CD4-positive, alpha-beta memory T cell (primary cell): ENCODE results near the gene TKTL2. TPM values are rescaled to one million over a fixed set of nuclear protein-coding genes. Genes with fewer than 3 reads are reported as not detected.

ENCODE experiments used
- CTCF ChIA-PET: fragments of 350-600 bp; sonication (Branson Sonifier 250); formaldehyde crosslinking; loops from one replicate; lab custom pipeline; 2021; ENCODE audit warnings: inconsistent platforms; ENCODE audit not compliant: partially characterized antibody; lab: Charles Lee
- POLR2A ChIA-PET: fragments of 350-600 bp; sonication (Branson Sonifier 250); formaldehyde crosslinking; loops from one replicate; lab custom pipeline; 2021; ENCODE audit not compliant: partially characterized antibody; lab: Charles Lee
- DNase-seq, 5 donors: peaks; one replicate each; pipeline versions ENCODE4 v3.0.0 to v3.0.0-alpha.2; 2020 to 2022; ENCODE audit warnings: mixed read lengths in 1 of 5
- H3K27ac ChIP-seq: one replicate; pipeline ENCODE4 v1.7.0; 2013; ENCODE audit warnings: low read depth, low read length
- H3K27me3 ChIP-seq: 2 replicates; pipeline ENCODE4 v1.7.0; 2013; ENCODE audit warnings: mild to moderate bottlenecking, low read length, moderate library complexity; ENCODE audit not compliant: insufficient read depth
- H3K36me3 ChIP-seq: 2 replicates; pipeline ENCODE4 v1.7.0; 2013; ENCODE audit warnings: mild to moderate bottlenecking, low read length, moderate library complexity; ENCODE audit not compliant: insufficient read depth
- H3K4me1 ChIP-seq: 2 replicates; pipeline ENCODE4 v1.7.0; 2013; ENCODE audit warnings: mild to moderate bottlenecking, low read length, moderate library complexity; ENCODE audit not compliant: insufficient read depth
- H3K4me3 ChIP-seq, 2 donors: one replicate each; pipeline ENCODE4 v1.7.0; 2013; ENCODE audit warnings: low read length in 2 of 2, mild to moderate bottlenecking in 1 of 2
- H3K9me3 ChIP-seq, 2 donors: one replicate each; pipeline ENCODE4 v1.7.0; 2013; ENCODE audit warnings: low read length in 2 of 2, control low read depth in 1 of 2; ENCODE audit not compliant: control insufficient read depth in 1 of 2
- H3K27ac Mint-ChIP-seq, 7 donors: one replicate each; pipeline ENCODE4 v1.8.0; 2020 to 2021; ENCODE audit warnings: mixed read lengths in 7 of 7, mild to moderate bottlenecking in 6 of 7, inconsistent platforms in 3 of 7, moderate library complexity in 3 of 7
- H3K27me3 Mint-ChIP-seq, 2 donors: one replicate each; pipeline ENCODE4 v1.8.0; 2020 to 2021; ENCODE audit warnings: mixed read lengths in 2 of 2
- H3K36me3 Mint-ChIP-seq, 2 donors: one replicate each; pipeline ENCODE4 v1.8.0; 2020 to 2021; ENCODE audit warnings: mixed read lengths in 2 of 2, inconsistent platforms in 1 of 2, mild to moderate bottlenecking in 1 of 2
- H3K4me1 Mint-ChIP-seq, 4 donors: one replicate each; pipeline ENCODE4 v1.8.0; 2020 to 2021; ENCODE audit warnings: mixed read lengths in 4 of 4, mild to moderate bottlenecking in 1 of 4
- H3K4me3 Mint-ChIP-seq, 8 donors: one replicate each; pipeline ENCODE4 v1.8.0; 2020 to 2021; ENCODE audit warnings: mixed read lengths in 8 of 8, mild to moderate bottlenecking in 7 of 8, moderate library complexity in 6 of 8, inconsistent platforms in 3 of 8
- H3K9me3 Mint-ChIP-seq, 8 donors: one replicate each; pipeline ENCODE4 v1.8.0; 2020 to 2021; ENCODE audit warnings: mixed read lengths in 8 of 8, mild to moderate bottlenecking in 5 of 8, inconsistent platforms in 3 of 8, moderate library complexity in 1 of 8
- intact Hi-C: fragments of 100-400 bp; cut with micrococcal nuclease; formaldehyde crosslinking; loops from one replicate; pipeline ENCODE4 v1.15.1; 2023
- polyA plus RNA-seq, 2 donors: library from polyadenylated mRNA; unstranded; fragments of 300-500 nt; fragmentation: Illumina TruSeq; gene quantifications; one replicate each; pipeline ENCODE4 v1.2.3, GENCODE V29; 2021
- total RNA-seq, 2 experiments: library from RNA; stranded (reverse); gene quantifications; one replicate each; pipeline ENCODE4 v1.2.3, GENCODE V29; 2021

TKTL2 gene
- total and polyA plus RNA-seq, 4 experiments from 2014 or later = not detected

DNA sequence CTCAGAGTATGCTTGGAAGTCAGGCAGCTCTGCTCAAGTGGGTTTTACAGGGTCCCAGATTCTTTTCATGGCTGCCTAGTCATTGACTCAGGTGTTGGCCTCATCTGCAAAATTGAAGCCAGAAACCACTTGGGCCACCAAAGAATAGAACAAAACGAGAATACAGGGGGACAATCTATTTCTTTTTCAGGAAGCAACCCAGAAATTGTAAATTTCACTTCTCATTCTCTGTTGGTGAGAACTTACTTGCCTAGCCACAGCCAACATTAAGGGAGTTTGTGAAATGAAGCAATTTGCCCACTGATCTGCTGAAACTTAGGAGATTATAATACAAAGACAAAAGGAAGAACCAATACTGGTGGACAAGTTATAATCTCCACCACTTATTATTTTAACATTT lies 8.6 kb upstream of the TKTL2 start:
- Mint-ChIP-seq H3K4me3 (no peak overlapping the region), H3K27me3 (peaks cover 0 to 2% of the 10 kb centered on the region in 2 donors), H3K36me3 (no peaks in the 10 kb centered on the region), H3K27ac (no peak overlapping the region), H3K9me3 (no peaks in the 10 kb centered on the region), H3K4me1 (no peaks in the 10 kb centered on the region)
- Histone ChIP-seq H3K4me1 (no peaks in the 10 kb centered on the region), H3K4me3 (no peak overlapping the region), H3K36me3 (no peaks in the 10 kb centered on the region), H3K27ac (no peak overlapping the region), H3K27me3 (no peaks in the 10 kb centered on the region), H3K9me3 (no peaks in the 10 kb centered on the region)
- no peak for DNase-seq
- CTCF ChIA-PET = interaction anchor here (0.7 to 2.0 kb wide), 5 partner anchors 61 to 76 kb away, joined by 3 to 6 read pairs (median 4); no protein-coding TSS in a partner anchor
- POLR2A ChIA-PET = no interaction called here
- intact Hi-C loops = loop anchor here (5.0 to 10.0 kb wide), 3 partner anchors 275 to 1250 kb away; no protein-coding TSS in a partner anchor

DNA sequence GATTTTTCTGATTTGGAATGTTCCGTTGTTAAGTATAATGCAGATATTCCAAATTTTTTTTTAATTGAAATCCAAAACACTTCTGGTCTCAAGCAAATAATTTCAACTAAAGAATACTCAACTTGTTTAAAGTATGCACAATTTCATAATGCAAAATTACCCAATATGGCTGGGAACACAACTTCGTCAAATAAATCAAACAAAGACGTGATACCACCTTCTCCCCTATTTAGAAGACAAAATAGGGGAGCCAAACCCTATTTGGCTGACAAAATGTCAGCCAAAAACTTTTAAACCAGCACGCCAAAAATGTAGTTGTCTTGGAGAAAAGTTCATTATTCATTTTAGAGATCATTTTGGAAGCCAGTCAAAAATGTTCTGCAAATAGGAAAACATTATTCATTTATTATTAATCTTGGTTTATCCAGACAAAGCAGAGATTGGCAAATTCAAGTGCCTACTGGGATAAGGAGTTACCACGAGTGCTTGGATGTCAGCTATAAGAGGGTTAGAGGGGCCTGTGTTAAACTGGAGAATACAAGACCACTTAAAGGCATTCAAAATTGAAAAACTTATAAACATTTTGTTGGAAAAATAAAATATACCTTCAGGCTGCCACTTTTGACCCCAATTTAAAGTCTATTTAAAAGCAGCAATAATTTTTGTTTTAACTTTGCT lies 3.3 kb upstream of the TKTL2 start:
- Mint-ChIP-seq H3K27me3 (peaks cover 3 to 11% of the 10 kb centered on the region in 2 donors), H3K27ac (no peak overlapping the region), H3K9me3 (no peaks in the 10 kb centered on the region), H3K36me3 (no peaks in the 10 kb centered on the region), H3K4me1 (no peaks in the 10 kb centered on the region), H3K4me3 (no peak overlapping the region)
- DNase-seq = no peak
- Histone ChIP-seq H3K9me3 (no peaks in the 10 kb centered on the region), H3K4me3 (no peak overlapping the region), H3K27ac (no peak overlapping the region), H3K27me3 (no peaks in the 10 kb centered on the region), H3K4me1 (no peaks in the 10 kb centered on the region), H3K36me3 (no peaks in the 10 kb centered on the region)
- ChIA-PET POLR2A (no interaction called here), CTCF (interaction anchor here (1.1 to 1.5 kb wide), 2 partner anchors 69 to 73 kb away, joined by 4 to 6 read pairs; no protein-coding TSS in a partner anchor)
- intact Hi-C loops = no loop called here

DNA sequence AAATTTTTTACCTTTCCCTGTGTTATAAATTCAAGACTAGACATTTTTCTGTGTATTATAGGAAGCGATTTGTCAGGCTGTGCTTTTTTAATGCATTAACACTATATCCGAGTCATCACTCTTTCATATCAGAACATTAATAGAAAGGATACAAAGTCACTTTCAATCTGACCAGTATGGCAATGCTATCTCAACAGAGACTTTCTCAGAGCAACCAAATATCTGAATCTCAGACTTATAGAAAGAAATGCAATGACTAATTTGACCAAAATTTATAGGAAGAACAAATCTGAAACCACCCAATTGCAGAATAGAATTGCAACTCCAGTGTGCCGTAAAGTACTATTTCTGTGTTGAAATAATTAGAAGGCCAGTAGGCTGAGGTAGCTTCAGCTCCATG lies 473 bp upstream of the TKTL2 start:
- no peaks in the 10 kb centered on the region for H3K9me3 ChIP-seq
- H3K27me3 ChIP-seq = no peaks in the 10 kb centered on the region
- no peaks in the 10 kb centered on the region for H3K4me1 ChIP-seq
- H3K36me3 ChIP-seq = no peaks in the 10 kb centered on the region
- Mint-ChIP-seq H3K4me3 (no peak overlapping the region), H3K9me3 (no peaks in the 10 kb centered on the region), H3K36me3 (no peaks in the 10 kb centered on the region), H3K4me1 (no peaks in the 10 kb centered on the region), H3K27ac (no peak overlapping the region), H3K27me3 (peaks cover 3 to 12% of the 10 kb centered on the region in 2 donors)
- no peak overlapping the region for H3K27ac ChIP-seq
- intact Hi-C loops = no loop called here
- DNase-seq = no peak
- ChIA-PET CTCF (no interaction called here), POLR2A (no interaction called here)
- H3K4me3 ChIP-seq = no peak overlapping the region

DNA sequence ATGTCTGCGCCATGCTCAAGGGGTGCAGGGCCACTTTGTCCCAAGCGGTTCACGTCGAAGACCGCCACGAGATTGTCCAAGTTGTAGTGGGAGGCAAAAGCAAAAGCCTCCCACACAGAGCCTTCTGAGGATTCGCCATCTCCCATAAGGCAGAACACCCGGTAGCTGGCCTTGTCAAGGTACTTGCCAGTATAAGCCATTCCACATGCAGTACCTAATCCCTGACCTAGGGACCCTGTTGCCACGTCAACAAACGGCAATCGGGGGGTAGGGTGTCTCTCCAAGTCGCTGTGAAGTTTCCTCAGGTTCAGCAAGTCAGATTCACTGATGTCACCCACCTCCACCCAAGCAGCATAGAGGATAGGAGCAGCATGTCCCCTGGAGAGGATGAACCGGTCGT lies 424 bp downstream of the TKTL2 start:
- no peak overlapping the region for H3K27ac Mint-ChIP-seq
- Histone ChIP-seq H3K27ac (no peak overlapping the region), H3K36me3 (no peaks in the 10 kb centered on the region), H3K4me1 (no peaks in the 10 kb centered on the region), H3K27me3 (no peaks in the 10 kb centered on the region), H3K9me3 (no peaks in the 10 kb centered on the region), H3K4me3 (no peak overlapping the region)
- no peak overlapping the region for H3K4me3 Mint-ChIP-seq
- intact Hi-C loops = no loop called here
- no peaks in the 10 kb centered on the region for H3K4me1 Mint-ChIP-seq
- ChIA-PET CTCF (no interaction called here), POLR2A (no interaction called here)
- no peak for DNase-seq
- peaks cover 3 to 12% of the 10 kb centered on the region in 2 donors for H3K27me3 Mint-ChIP-seq
- H3K36me3 Mint-ChIP-seq = no peaks in the 10 kb centered on the region
- no peaks in the 10 kb centered on the region for H3K9me3 Mint-ChIP-seq

DNA sequence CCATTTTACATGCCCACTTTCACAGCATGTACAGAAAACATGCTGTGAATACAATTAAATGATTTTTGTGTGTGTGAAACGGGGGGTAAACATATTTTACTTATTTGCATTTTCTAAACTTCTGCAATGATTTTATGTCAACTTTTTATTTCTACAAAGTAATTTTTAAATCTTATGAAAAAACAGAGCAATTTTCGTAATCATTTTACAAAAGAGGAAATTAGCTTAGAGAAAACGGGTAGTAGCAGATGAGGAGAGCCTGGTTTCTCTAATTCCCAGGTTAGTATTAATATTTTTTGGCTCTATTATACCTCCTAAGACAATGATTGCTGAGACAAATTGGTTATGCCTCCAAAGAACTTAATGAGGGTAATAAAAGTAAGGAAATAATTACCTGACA lies 3.2 kb downstream of the TKTL2 start:
- Histone ChIP-seq H3K4me1 (no peaks in the 10 kb centered on the region), H3K36me3 (no peaks in the 10 kb centered on the region), H3K9me3 (no peaks in the 10 kb centered on the region), H3K27ac (no peak overlapping the region), H3K27me3 (no peaks in the 10 kb centered on the region), H3K4me3 (no peak overlapping the region)
- peaks cover 4 to 14% of the 10 kb centered on the region in 2 donors for H3K27me3 Mint-ChIP-seq
- no peaks in the 10 kb centered on the region for H3K36me3 Mint-ChIP-seq
- H3K4me3 Mint-ChIP-seq = no peak overlapping the region
- POLR2A ChIA-PET = no interaction called here
- CTCF ChIA-PET = no interaction called here
- no peaks in the 10 kb centered on the region for H3K4me1 Mint-ChIP-seq
- no peak overlapping the region for H3K27ac Mint-ChIP-seq
- DNase-seq = no peak
- intact Hi-C loops = no loop called here
- no peaks in the 10 kb centered on the region for H3K9me3 Mint-ChIP-seq

DNA sequence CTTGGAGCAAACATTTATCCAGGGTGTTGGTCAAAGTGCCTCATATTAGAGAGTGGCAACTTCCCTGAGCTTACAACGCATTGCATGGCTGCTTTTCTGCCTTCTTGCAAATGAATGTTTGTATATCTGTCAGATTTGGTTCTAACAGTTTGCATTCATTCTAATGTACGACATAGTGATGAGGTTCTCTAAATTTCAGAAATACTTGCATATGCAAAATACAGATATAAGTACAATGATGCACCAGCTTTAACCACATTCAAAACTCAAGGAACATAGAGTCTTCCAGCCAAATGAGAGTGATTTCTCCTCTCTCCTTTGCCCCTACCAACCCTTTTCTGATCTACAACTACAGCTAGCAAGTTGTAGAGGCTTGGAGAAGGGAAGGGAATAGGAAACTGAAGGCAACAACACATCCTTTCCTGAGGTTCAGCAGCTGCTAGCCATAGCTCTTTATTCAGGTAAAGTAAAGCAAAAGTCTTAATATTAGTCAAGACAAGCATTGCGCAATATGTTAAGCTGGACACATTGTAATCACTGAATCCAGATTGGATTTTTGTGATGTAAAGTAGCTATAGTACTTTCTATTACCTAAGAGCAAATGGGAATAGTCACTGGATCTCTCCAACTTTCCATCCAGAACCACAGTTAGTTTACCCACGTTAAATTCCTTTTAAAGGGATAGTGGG lies 6.3 kb downstream of the TKTL2 start:
- DNase-seq = no peak
- no peaks in the 10 kb centered on the region for H3K4me1 Mint-ChIP-seq
- Histone ChIP-seq H3K4me3 (no peak overlapping the region), H3K4me1 (no peaks in the 10 kb centered on the region), H3K27me3 (no peaks in the 10 kb centered on the region), H3K36me3 (no peaks in the 10 kb centered on the region), H3K27ac (no peak overlapping the region), H3K9me3 (no peaks in the 10 kb centered on the region)
- H3K27ac Mint-ChIP-seq = no peak overlapping the region
- no peaks in the 10 kb centered on the region for H3K36me3 Mint-ChIP-seq
- ChIA-PET POLR2A (no interaction called here), CTCF (interaction anchor here (0.6 kb wide), 1 partner anchor 83 kb away, joined by 4 read pairs; no protein-coding TSS in a partner anchor)
- intact Hi-C loops = no loop called here
- H3K9me3 Mint-ChIP-seq = no peaks in the 10 kb centered on the region
- peaks cover 4 to 13% of the 10 kb centered on the region in 2 donors for H3K27me3 Mint-ChIP-seq
- no peak overlapping the region for H3K4me3 Mint-ChIP-seq

DNA sequence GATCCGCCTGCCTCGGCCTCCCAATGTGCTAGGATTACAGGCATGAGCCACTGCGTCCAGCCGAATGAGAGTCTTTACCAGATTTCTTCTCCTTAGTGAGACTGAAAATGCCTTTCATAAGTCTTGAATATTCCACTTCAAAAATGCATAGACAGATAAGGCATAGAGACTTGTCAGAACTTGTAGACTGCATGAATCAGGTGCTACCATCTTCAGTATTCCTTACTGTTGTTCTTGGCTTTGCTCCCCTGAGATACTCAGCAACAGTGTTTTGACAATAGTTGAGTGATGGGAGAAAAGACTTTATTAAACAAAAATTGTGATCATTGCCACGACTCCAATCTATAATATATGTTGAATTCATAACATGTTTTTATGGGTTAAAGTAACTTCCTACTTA lies 11.0 kb downstream of the TKTL2 start:
- no peaks in the 10 kb centered on the region for H3K4me1 Mint-ChIP-seq
- no peak overlapping the region for H3K27ac Mint-ChIP-seq
- H3K27ac ChIP-seq = no peak overlapping the region
- H3K9me3 ChIP-seq = no peaks in the 10 kb centered on the region
- H3K9me3 Mint-ChIP-seq = no peaks in the 10 kb centered on the region
- no peak for DNase-seq
- H3K4me3 Mint-ChIP-seq = no peak overlapping the region
- H3K4me1 ChIP-seq = no peaks in the 10 kb centered on the region
- H3K27me3 ChIP-seq = no peaks in the 10 kb centered on the region
- H3K27me3 Mint-ChIP-seq = peaks cover 5 to 17% of the 10 kb centered on the region in 2 donors
- CTCF ChIA-PET = no interaction called here
- no peaks in the 10 kb centered on the region for H3K36me3 Mint-ChIP-seq
- no peaks in the 10 kb centered on the region for H3K36me3 ChIP-seq
- intact Hi-C loops = no loop called here
- POLR2A ChIA-PET = no interaction called here
- H3K4me3 ChIP-seq = no peak overlapping the region
